Retinal pigment epithelial cell (primary cell): ENCODE results near the gene LSM14B.

Source experiments
- DNase-seq: peaks from one replicate; pipeline ENCODE4 v3.0.0-alpha.2; 2010; ENCODE audit warnings: low read depth
- H3K4me3 ChIP-seq: 2 replicates; pipeline ENCODE4 v1.5.1; 2011; ENCODE audit warnings: mild to moderate bottlenecking, low read length, control low read depth, moderate library complexity
- CTCF ChIP-seq: conservative IDR thresholded peaks from 2 replicates; pipeline ENCODE4 v1.5.1; 2011; ENCODE audit warnings: low read depth, low read length, control low read depth, inconsistent platforms

LSM14B gene

DNA sequence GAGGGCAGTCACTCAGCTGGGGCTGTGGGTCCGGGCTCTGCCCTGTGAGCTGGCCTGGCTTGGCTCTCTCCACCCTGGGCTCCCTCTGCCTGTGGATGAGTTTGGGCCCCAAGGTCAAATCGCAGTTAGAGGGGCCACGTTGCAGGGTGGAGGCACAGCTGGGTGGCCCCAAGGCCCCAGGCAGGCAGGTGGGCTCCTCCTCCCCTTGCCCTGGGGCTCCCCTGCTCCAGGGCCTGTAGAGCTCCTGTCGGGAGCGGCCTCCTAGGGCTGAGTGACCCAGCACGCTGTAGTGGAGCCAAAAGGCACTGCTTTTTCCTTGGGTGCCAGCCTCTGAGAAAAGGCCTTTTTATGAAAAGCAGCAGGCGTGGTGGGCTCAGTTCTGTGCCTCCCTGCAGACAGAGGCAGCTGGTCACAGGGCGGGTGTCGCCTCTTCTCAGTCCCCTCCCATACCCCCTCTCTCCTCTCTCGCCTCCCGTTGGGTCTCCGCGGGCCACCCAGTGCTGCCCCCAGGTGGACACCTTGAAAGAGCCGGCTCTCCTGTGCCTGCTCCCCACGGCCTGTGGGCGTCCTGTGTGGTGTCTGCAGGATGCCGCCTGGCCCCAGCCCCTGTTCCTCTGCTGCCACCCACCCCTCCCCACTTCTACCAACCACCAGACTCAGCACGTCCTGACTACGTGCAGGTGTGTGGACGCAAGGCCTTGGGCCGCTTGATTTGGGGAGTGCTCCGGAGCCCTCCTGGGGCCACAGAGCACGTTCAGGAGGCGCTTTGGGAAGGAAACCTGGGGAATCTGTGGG, 34.5 kb downstream of the LSM14B start:
- DNase-seq = no peak
- H3K4me3 ChIP-seq = no peak overlapping the region
- peak; percentile 79 for TF ChIP-seq CTCF

GRCh38 chr20:62157387-62158087, 35.3 kb downstream of the LSM14B start:
- DNase-seq = no peak
- TF ChIP-seq CTCF = no peak
- no peak overlapping the region for H3K4me3 ChIP-seq

- TF ChIP-seq CTCF = no peak
- no peak overlapping the region for H3K4me3 ChIP-seq
- DNase-seq = no peak
Measured at GRCh38 chr20:62158088-62158400, 35.8 kb downstream of the LSM14B start.

GRCh38 chr20:62158541-62158940, 36.3 kb downstream of the LSM14B start:
- no peak for DNase-seq
- H3K4me3 ChIP-seq = no peak overlapping the region
- no peak for TF ChIP-seq CTCF

GRCh38 chr20:62159052-62159451, 36.8 kb downstream of the LSM14B start:
- no peak for TF ChIP-seq CTCF

GRCh38 chr20:62159839-62160238, 37.6 kb downstream of the LSM14B start:
- no peak for DNase-seq
- no peak overlapping the region for H3K4me3 ChIP-seq
- no peak for TF ChIP-seq CTCF

More at GRCh38 chr20:62159052-62159451, 36.8 kb downstream of the LSM14B start:
- H3K4me3 ChIP-seq = no peak overlapping the region
- no peak for DNase-seq

- H3K4me3 ChIP-seq = no peak overlapping the region
- TF ChIP-seq CTCF = no peak
- no peak for DNase-seq
Measured at GRCh38 chr20:62160253-62160652, 38.0 kb downstream of the LSM14B start.
